T-helper 2 cell treated with Interferon-gamma antibody and Interleukin-4, amounts not matched to agents 100 ng/mL and 5 ng/mL, for 36 hours (primary cell): ENCODE measurements around the gene TGDS. TPM values are rescaled to one million over a fixed set of nuclear protein-coding genes. Genes with fewer than 3 reads are reported as not detected.
"Not testable (repeated sequence)": the region's sequence is repeated elsewhere in the genome, so short reads cannot be mapped to it uniquely, and the experiment has no call there.

Experiments used
- intact Hi-C: fragments of 100-400 bp; cut with micrococcal nuclease; formaldehyde crosslinking; loops from one replicate; pipeline ENCODE4 v1.15.1; 2023
- total RNA-seq: library from RNA; stranded (reverse); gene quantifications from 2 replicates; pipeline ENCODE4 v1.2.3, GENCODE V29; 2022

TGDS gene, protein sequence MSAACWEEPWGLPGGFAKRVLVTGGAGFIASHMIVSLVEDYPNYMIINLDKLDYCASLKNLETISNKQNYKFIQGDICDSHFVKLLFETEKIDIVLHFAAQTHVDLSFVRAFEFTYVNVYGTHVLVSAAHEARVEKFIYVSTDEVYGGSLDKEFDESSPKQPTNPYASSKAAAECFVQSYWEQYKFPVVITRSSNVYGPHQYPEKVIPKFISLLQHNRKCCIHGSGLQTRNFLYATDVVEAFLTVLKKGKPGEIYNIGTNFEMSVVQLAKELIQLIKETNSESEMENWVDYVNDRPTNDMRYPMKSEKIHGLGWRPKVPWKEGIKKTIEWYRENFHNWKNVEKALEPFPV
- total RNA-seq, result 19.1 and 19.6 TPM in 2 replicates

DNA sequence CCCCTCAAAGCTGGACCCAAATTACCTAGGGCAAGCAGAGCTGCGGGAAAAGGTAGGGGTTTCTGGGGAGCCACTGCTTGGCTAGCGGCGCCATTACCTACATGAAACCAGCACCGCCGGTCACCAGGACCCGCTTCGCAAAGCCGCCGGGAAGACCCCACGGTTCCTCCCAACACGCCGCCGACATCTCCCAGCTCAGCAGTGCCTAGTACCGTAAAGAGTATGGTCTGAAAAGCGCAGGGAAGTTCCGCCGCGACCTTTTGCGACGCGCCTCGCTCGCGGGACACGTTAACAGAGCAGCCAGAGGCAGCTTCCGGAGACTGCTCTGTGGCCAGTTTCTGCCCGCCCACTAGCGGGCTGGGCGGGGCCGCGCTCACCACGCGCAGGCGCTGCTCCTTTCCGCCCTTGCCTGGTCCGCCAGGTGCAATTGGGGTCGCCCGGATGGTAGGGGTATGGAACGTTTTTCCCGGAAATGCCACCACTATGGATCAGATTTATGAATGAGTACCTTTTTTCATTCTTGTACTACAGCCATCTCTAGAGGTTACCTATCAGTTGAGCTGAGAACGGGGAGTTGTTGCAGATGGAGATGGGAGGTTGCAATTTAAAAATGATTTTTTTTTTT is at the start of gene TGDS:
TGDS (minus strand) TSS at position 203 of the 625 bp plus-strand sequence; CDS start at position 187, 16 bp downstream.
- intact Hi-C loops, result loop anchor here (1.0 to 2.0 kb wide), 2 partner anchors 25 to 47 kb away; no protein-coding TSS in a partner anchor

DNA sequence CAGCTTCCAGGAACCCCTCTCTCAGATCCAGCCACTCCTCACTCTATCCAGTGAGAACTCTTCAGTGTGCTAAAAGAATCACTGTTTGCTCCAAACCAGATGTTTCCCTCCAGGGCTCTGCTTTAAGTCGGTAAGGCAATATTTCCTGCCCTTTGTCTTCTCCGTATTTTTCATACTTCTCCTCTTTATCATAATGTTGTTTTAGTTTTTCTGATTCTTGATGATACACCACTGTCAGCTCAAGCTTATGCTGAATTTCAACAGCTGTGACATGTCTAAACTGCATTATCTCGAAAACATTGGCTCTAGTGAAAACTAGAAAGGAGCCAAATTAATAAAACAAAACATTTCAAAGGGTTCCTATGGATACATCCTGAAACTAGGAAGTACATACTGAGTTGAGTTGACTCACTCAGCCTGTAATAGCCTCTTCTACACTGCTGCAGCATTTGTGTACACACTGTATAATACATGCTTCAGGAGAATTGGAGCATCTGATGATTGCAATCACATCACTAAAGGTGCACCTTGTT is 45.5 kb upstream of the TGDS start:
- intact Hi-C loops, result no loop called here

DNA sequence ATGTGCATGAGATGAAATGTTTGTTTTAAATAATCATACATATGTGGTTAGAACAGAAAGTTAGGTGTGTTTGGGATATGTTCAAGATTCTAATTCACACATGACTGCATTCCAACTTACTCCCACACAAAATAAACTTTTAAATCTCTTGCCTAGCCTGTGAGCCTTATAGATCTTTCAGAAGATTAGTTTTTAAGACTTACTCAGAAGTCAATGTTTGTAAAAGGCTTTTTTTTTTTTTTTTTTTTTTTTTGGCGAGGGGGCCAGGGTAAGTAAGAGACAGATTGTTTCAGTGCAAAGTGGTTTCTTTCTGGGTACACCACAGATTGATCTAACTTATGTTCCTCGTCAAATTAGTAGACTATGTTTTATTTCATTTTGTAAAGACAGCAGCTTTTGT is 44.8 kb upstream of the TGDS start:
- intact Hi-C loops, result no loop called here

DNA sequence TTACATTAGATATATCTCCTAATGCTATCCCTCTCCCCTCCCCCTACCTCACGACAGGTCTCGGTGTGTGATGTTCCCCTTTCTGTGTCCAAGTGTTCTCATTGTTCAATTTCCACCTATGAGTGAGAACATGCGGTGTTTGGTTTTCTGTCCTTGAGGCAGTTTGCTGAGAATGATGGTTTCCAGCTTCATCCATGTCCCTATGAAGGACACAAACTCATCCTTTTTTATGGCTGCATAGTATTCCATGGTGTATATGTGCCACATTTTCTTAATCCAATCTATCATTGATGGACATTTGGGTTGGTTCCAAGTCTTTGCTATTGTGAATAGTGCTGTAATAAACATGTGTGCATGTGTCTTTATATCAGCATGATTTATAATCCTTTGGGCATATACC is 41.7 kb upstream of the TGDS start:
- intact Hi-C loops, result not testable (repeated sequence)

DNA sequence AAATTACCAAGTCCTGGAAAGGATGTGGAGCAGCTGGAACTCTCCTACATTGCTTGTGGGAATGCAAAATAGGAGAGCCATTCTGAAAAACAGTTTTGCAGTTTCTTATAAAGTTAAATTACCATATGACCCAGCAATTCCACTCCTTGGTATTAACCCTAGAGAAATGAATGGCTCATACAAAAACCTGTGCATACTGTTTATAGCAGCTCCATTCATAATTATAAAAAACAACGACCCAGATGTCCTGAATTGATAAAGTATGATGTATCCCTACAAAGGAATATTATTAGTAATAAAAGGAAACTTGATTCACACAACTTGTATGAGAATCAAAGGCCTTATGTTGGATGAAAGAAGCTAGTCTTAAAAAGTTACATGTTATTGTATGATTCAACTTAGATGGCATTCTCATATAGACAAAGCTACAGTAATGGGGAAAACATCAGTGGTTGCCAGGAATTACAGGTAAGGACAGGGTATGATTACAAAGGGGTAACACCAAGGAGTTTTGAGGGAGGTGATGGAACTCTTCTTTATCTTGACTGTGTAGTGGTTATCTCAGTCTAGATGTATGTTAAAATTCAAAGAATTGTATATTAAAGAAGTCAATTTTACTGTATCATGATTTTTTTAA is 41.1 kb upstream of the TGDS start:
- intact Hi-C loops, result no loop called here

DNA sequence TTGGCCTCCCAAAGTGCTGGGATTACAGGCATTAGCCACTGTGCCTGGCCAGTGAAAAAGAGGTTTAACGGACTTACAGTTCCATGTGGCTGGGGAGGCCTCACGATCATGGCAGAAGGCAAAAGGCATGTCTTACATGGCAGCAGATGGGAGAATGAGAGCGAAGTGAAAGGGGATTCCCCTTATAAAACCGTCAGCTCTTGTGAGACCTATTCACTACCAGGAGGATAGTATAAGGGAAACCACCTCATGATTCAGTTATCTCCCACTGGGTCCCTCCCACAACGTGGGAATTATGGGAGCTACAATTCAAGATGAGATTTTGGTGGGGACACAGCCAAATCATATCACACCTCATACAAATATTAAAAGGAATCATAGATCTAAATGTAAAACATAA is 40.1 kb upstream of the TGDS start:
- intact Hi-C loops, result not testable (repeated sequence)

- intact Hi-C loops, result no loop called here
Measured at GRCh38 chr13:94632226-94632980, 36.5 kb upstream of the TGDS start.

DNA sequence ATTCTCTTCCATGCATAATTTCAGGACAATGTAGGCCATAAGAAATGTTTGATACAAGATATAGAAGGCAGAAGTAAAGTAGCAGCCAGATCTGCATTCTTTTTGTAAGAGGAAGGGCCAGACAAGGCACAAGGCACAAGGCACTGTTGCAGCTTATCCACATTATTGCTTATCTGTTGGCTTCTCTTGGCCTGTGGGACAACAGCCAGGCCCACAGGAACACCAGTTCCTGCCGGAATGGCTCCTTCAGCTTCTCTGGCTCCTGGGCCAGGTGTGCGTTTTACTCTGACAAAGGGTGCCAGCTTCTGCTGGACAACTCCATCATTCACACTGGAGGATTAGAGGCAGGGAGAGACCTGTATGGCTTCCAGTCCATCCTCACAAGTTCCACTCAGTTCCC is 34.9 kb upstream of the TGDS start:
- intact Hi-C loops, result no loop called here

- intact Hi-C loops, result no loop called here
Measured at GRCh38 chr13:94623316-94623715, 27.4 kb upstream of the TGDS start.

DNA sequence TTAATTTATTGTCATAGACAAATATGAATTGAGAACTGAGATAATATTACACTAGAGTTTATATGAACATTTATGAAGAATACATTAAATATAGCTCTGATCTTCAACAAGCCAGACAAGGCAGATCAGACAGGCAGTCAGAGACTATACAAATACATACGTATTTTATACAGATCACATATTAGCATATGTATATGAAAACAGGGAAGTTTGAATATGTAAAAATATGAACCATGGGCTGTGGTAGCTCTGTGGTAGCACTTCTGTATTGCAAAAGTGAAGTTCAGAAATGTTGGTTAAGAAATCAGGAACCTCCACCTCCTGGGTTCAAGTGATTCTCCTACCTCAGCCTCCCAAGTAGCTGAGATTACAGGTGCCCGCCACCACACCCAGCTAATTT is 26.4 kb upstream of the TGDS start:
- intact Hi-C loops, result no loop called here

DNA sequence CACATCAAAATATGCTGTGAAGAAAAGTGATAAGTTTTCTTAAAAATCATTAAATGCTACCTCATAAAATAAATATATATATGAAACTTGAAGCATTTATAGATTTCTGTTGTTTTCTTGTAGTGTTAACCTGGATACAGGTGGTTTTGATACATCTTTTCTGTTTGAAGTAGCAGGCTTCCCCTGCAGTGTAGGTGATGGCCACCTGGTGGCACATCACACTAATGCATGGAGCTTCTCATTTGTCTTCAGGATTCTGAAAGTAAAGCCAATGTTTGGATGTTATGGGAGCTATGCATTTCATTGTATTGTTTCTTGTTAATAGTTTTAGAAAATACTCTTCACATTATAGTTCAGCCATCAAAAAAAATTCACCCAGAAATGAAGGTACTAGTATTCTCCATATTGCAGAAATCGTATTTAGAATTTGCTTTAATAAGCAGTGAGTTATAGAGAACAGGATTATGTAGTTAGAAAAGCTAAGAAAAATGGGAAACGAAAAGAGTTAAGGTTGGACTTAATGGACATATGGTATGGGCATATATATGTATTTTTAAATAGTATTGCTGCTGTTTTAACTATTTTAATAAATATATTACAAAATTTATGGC is 24.4 kb upstream of the TGDS start:
- intact Hi-C loops, result loop anchor here (2.0 kb wide), 1 partner anchor 24 kb away; the partner anchor contains the start of gene TGDS

- intact Hi-C loops, result loop anchor here (1.0 kb wide), 3 partner anchors 15 to 255 kb away; no protein-coding TSS in a partner anchor
Measured at GRCh38 chr13:94617389-94618000, 21.5 kb upstream of the TGDS start.

DNA sequence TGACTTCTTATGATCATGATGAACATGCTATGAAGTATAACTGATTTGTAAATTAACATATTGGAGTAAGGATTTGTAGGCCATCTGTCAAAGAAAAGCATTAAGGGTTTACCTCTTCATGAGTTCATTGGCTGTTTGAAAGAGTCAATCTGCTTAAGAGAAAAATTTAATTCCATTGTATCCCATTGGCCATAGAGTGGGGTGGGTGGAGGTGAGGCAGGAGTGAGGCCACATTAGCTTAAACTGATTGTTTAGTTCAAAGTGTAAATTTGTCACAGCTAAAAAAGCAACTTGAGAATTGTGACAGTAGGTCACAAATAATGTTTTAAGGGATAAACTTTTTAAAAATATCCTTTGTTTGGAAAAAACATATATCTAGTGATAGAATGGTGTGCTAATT is 17.1 kb upstream of the TGDS start:
- intact Hi-C loops, result no loop called here

DNA sequence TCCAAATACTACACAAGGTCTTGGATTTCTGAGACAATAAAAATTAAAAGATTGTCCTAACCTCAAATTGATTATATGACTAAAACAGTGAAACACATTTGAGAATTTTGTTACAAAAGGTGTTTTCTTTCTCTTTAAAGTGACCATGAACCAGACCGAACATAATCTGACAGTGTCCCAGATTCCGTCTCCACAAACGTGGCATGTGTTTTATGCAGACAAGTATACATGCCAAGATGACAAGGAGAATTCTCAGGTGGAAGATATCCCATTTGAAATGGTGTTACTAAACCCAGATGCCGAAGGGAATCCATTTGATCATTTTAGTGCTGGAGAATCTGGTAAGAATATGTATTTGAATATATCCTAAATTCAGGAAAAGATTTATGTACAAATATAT is 16.1 kb upstream of the TGDS start:
- intact Hi-C loops, result no loop called here

- intact Hi-C loops, result no loop called here
Measured at GRCh38 chr13:94610475-94610874, 14.5 kb upstream of the TGDS start.

- intact Hi-C loops, result no loop called here
Measured at GRCh38 chr13:94609196-94609595, 13.2 kb upstream of the TGDS start.

DNA sequence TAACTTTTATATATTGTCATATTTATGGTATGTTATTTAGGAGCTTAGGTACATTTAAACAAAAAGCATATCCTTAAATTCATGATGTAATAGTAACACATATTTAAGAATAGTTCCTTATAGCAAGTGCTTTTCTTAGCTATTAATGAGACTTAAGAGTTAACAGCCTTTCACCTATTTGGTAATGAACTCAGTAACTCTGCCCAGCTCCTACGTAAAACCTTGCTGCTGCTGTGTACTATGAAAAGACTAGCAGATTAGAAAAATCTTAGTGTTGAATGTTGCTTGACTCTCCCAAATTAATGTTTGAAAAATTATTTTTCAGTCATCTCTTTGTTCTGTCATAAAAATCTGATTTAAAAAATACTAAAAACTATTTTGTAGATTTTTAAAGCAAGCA is 12.6 kb upstream of the TGDS start:
- intact Hi-C loops, result no loop called here

GRCh38 chr13:94607939-94608338 is 12.0 kb upstream of the TGDS start:
- intact Hi-C loops, result no loop called here

- intact Hi-C loops, result no loop called here
Measured at GRCh38 chr13:94607056-94607455, 11.1 kb upstream of the TGDS start.

- intact Hi-C loops, result loop anchor here (1.0 to 5.0 kb wide), 4 partner anchors 15 to 1075 kb away; partner anchors contain the start of gene DNAJC3
Measured at GRCh38 chr13:94602467-94602866, 6.5 kb upstream of the TGDS start.
